Measurements from ENCODE around the gene POU2F1.

- TF ChIP-seq CTCF (IDR thresholded peaks at IDR 0.05; ENCODE audit: low read length) = no peak
- TF ChIP-seq EZH2phosphoT487 (IDR thresholded peaks at IDR 0.05; ENCODE audit: low read length) = no peak
- no peak for TF ChIP-seq EZH2 (optimal IDR thresholded peaks at IDR 0.05; ENCODE audit: low read depth, low read length)
Observed at GRCh38 chr1:167171286-167171929, 49.3 kb upstream of the POU2F1 start.
